CD4-positive, alpha-beta T cell treated with Interleukin-10 for 1 hour (primary cell): ENCODE measurements around the gene MYO1G.
"Not testable (repeated sequence)": the region's sequence is repeated elsewhere in the genome, so short reads cannot be mapped to it uniquely, and the experiment has no call there.

Experiments
- DNase-seq: peaks from one replicate; pipeline ENCODE4 v3.0.0-alpha.2; 2020

Gene MYO1G

DNA sequence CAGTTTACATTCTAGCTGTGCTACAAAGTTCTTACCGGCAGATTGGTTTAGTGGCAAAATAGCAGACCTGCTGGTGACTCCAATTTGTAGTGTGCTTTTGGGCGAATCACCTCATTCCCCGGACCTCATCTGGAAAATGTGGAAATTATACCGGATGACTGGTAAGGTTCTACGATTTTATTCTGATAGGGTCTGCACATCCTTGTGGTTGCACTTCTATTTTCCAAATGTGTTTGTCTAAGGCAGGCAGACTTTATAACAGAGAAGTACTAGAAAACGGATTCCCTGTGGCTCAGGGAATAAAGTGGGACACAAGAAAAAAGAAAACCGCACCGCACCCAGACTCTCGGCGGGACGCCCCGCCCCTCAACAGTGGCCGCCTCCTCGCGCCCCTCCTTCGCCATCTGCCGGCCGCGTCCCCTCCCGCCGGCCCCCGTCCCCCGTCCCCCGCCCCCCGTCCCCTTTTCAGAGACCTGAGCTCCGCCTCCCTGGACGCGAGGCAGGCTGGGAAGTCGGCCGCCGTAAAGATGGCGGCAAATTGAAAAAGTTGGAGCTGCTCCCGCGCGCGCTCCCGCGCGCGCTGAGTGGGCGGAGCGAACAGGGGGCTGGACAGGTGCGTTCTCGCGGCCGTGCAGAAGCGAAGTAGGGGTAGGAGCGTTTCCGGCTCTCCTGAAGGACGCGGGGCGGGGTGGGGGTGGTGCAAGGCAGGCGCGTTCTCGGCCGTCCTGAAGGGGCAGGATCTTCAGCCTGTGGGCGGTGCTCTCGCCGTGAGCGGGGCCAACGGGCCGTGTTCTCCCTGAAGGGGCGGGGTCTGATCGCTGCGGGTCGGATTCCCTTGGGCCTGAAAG lies 20.7 kb upstream of the MYO1G start:
- DNase-seq = peak; percentile 99

DNA sequence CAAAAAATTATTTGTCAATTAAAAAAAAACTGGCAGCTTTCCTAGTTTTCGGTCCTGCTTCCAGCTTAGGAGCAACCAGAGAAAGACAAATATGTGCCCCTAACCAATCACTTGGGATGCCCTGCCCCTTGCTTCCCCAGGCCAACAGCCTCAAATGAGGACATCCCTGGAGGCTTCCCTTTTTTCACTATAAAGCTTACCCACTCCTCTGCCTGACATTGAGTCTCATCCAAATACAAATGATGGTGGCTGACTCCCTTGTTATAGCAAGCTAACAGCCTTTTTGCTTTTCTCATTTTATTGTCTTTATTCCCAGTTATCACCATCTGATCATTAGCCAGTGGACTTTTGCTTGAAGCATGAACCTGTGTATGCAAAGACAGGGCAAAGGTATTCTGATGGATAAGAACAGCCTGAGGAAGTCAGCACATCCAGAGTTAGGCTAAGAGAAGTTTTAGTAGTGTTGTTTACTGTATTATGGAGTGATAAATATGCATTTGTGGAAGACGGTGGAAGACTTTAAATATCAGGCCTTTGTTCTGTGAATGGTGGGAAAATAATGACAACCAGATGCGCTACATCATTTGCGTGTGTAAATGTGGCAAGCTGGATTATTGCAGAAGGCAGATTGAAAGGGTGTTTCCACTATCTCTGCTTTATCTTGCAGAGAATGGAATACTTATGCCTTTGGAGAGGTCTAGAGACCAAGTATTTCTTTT lies 19.5 kb upstream of the MYO1G start:
- DNase-seq = no peak

DNA sequence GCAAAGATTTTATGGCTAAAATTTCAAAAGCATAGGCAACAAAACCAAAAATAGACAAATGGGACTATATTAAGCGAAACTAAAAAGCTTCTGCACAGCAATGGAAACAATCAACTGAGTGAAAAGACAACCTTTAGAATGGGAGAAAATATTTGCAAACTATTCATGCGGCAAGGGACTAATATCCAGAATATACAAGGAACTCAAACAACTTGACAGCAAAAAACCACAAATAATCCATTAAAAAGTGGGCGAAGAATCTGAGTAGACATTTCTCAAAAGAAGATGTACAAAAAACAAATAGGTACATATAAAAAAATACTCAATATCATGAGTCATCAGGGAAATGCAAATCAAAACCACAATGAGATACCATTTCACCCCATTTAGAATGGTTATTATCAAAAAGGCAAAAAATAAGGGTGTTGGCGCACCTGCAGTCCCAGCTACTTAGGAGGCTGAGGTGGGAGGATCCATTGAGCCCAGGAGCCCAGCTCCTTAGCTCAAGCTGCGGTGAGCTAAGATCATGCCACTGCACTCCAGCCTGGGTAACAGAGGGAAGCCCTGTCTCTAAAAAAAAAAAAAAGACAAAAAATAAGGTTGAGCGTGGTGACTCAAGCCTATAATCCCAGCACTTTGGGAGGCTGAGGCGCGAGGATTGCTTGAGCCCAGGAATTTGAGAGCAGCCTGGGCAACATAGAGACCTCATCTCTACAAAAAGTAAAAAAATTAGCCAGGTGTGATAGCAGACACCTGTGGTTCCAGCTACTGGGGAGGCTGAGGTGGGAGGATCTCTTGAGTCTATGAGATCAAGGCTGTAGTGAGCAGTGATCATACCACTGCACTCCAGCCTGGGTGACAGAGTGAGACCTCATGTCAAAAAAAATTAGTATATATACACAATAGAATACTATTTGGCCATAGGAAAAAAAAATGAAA lies 17.0 kb upstream of the MYO1G start:
- DNase-seq = peak; percentile 57

DNA sequence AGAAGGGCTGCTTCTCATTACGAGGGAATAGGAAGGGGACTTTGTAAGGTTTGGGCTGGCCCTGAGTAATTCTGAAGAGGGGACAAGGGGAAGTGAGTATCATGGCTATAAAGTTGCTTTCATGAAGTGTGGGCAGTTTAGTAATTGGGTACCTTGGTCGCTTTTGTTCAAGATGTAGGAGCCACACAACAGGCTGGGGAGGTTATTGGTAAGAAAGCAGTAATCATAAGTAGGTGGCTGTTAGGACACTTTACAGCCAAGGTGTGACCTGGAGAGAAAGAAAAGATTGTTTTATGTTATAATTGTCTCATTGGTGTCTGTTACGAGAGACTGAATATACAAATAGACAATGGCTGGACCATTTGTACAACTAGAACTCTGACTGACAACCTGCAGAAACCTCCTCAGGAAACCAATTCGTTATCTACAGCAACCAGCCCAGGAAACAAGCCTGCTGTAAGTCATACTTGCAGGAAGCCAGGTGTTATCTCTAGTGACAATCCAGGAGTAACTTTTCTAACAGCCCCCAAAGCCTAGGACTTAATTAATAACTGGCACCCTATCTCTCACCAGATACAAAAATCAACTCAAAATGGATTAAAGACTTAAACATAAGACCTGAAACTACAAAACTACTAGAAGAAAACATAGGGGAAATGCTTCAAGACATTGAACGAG lies 16.2 kb upstream of the MYO1G start:
- DNase-seq = peak; percentile 47

DNA sequence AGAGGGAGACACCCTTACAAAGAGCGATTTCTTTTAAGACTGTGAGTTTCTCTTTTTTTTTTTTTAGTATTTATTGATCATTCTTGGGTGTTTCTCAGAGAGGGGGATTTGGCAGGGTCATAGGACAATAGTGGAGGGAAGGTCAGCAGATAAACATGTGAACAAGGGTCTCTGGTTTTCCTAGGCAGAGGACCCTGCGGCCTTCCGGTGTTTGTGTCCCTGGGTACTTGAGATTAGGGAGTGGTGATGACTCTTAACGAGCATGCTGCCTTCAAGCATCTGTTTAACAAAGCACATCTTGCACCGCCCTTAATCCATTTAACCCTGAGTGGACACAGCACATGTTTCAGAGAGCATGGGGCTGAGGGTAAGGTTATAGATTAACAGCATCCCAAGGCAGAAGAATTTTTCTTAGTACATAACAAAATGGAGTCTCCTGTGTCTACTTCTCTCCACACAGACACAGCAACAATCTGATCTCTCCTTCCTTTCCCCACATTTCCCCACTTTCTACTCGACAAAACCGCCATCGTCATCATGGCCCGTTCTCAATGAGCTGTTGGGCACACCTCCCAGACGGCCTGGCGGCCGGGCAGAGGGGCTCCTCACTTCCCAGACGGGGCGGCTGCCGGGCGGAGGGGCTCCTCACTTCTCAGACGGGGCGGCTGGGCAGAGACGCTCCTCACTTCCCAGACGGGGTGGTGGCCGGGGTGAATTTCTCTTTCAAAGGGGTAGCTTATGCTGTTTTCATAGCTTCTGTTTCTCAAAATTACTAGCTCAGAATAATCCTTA lies 13.4 kb upstream of the MYO1G start:
- DNase-seq = not testable (repeated sequence)

DNA sequence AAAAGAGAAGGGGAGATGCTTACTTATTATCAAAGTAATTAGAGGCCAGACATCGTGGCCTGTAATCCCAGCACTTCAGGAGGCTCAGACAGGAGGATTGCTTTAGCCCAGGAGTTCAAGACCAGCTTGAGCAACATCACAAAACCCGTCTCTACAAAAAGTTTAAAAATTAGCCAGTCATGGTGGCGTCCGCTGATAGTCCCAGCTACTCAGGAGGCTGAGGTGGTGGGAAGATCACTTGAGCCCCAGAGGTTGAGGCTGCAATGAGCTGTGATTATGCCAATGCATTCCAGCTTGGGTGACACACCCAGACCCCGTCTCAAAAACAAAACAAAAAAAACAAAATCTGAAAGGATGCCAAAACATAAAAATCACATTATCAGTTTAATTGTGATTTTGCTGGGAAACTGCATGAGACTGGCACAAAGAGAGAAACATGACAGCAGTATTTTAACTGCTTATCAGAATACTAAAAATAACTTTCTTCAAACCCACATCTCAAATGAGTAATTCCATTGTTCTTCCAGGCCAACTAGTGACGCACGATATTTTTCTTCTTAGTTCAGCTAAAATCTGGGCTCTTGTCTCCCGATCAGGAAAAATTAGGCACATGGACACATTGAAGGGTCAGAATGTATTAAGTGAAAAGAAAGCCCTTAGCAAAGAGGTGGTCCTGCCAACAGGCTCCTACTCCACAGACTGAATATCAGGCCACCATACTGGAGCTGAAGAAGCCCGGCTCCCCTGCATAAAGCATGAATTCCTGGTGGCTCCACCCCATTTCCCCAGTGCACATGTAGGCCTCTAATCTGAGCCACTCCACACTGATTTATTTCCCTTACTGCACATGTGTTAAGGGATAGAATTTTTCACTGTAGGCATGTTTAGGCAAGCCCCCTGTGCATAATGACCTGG lies 11.6 kb upstream of the MYO1G start:
- no peak for DNase-seq

DNA sequence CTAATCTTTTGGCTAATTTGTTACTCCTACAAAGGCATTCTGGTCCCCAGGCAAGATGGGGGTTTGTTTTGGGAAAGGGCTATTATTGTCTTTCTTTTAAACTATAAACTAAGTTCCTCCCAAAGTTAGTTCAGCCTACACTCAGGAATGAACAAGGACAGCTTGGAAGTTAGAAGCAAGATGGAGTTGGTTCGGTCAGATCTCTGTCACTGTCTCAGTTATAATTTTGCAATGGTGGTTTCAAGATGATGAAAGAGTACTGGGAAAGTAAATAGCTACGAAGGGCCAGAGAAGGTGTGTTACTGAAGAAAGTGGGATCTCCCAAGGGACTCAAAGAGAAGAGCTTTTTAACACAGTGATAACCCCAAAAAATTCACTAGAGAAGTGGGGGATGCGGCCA lies 10.3 kb upstream of the MYO1G start:
- DNase-seq = no peak

DNA sequence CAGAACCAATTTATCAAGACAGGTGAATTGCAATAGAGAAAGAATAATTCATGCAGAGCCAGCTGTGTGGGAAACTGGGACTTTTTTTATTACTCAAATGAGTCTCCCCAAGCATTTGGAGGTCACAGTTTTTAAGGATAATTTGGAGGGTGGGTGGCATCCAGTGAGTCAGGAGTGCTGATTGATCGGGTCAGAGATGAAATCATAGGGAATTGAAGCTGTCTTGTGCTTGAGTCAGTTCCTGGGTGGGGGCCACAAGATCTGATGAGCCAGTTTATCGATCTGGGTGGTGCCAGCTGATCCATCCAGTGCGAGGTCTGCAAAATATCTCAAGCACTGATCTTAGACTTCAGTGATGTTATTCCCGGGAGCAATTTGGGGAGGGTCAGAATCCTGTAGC lies 9.9 kb upstream of the MYO1G start:
- no peak for DNase-seq

DNA sequence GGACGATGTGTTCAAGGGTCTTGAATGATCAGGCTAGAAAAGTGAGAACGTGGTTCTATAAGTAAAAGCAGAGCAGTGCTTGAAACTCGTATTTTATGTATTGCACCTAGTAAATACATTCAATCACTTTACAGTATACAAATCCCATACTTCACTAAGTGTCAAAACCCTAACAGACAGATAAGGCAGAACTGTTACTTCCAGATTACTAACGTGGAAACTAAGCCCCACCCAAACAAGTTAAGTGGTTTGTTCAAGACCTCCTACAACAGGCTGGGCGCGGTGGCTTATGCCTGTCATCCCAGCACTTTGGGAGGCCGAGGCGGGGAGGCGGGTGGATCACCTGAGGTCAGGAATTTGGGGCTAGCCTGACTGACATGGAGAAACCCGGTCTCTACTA lies 9.2 kb upstream of the MYO1G start:
- no peak for DNase-seq

DNA sequence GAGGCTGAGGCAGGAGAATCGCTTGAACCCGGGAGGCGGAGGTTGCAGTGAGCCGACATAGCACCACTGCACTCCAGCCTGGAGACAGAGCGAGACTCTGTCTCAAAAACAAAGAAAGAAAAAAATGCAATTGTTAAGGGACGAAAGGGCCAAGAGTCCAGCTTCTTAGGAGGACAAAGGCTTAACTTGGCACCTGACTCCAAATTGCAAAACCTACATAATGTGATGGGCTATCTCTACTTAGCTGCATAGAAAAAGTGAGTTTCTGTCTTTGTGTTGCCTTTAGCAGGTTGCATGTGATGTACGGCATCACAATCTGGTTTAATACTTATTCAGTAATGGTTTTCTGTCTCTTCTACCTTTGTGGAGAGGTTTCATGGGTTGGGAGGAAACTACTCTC lies 8.6 kb upstream of the MYO1G start:
- DNase-seq = no peak

DNA sequence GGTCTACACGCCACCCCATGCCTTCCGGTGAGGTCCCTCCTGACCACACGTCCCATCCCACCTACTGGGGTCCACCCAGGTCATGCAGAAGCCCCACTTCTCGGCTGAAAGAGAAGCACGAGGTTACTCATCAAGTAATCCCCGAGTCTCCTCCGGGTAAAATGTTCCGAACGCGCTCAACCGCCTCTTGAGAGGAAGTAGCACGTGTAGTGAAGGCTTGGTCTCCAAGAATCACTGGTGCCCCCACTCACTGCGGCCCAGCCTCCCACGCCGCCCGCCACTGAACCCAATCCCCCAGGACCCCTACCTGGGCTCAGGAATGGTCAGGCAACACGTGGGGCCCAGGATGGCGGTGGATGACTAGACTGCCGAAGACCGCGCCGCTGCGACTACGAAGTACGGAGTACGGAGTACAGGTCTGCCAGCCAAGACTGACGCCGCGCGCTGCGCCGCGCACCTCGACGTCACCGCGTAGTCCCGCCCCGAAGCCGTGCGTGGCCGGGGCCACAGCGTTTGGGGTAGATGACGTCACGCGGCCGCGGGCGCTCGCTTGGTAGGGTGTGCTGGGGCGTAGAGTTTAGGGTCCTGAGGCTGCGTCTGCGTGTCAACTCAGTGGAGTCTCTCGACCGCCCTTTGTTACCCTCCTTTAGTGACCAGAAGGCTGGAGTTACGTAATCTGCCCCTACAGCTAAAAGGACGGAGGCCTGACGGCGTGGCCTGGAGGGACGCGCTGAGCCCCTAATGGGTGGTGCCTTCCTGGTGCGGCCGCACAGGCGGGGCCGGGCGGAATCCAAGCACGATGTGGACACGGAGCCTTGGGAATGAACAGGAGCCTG lies 7.6 kb upstream of the MYO1G start:
- peak; percentile 95 for DNase-seq

DNA sequence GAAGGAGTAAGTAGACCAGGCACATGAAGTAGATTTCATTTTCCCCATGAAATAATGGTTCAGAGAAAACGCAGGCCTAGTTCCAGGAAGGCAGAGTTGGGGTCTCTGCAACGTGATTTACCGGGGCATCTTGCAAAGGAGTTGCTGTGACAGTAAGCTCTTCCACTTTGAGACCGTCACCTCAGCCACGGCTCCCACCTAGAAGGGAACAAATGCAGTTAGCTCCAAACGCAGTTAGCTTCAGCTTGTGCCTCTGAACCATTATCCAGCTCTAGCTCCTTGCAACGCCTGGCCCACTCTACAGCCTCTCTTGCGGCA lies 7.0 kb upstream of the MYO1G start:
- no peak for DNase-seq

DNA sequence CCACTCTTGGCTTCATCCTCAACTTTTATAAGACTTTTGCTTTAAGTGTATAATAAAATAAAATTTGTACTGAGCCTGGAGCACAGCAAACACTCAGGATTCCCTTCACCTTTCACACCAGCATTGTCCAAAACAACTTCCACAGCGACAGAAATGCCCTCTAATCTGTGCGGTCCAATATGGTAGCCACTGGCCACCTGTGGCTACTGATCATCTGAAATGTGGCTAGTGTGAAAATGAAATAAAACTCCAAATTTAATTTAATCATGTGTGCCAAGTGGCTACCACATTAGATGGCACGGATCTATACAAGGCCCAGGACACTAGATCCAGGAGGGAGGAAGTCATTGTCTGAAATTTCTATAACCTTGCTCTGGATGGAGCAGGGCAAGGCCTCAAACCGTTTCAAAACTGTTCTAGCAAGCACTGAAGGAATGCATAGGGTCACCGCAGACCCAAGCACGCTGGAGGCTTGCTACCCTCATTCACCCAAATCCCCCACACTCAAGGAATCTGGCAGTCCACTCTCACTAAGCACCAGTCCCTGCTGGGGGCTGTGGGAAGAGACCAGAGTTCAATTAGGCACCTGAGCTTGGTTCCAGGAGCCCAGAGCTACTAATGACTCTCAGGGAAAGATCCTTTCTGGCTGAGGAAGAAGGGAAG lies 6.3 kb upstream of the MYO1G start:
- DNase-seq = no peak

DNA sequence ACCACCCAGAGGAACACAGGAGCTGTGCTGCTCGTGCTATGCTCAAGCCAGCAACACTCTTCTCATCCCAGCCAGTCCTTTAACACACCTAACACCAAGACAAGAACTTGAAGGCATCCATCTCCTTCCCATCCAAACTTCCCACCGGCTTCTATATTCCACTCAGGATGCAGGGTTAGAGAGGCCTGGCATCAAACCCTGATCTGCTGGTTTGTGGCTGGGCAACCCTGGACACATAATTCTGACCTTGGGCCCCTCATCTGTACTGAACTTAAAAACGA lies 5.6 kb upstream of the MYO1G start:
- no peak for DNase-seq

DNA sequence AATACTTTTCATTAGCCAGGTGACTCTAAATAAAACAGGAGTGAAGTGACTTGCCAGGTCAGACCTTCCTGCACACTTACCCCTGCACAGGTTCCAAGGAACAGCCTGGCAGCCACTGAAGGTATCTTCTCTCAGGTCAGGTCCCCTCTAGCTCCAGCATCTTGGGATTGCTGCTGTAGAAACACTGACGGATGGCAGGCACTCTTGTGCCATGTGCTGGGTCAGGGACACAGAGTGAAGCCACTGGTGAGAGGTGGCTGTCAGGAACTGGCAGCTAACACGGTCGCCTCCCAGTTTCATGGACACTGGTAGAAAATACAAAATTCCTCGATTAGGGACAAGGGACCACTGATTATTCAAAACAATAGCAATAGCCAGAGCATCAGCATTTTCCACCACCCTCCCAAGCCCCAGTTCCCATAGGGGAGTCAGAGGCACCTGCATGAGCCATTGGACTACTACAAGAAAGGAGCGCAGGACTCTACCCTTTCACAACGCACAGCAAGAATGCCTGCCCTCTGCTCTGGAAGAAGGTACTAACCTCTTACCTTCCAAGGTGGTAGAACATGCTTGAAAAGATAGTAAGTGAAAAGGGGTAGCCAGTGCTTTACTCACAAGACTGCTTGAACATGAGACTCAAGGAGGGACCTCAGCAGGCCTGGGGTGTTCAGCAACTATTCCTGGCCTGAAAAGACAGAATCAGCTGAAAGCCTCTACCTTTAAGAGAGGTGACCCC lies 5.1 kb upstream of the MYO1G start:
- DNase-seq = no peak

DNA sequence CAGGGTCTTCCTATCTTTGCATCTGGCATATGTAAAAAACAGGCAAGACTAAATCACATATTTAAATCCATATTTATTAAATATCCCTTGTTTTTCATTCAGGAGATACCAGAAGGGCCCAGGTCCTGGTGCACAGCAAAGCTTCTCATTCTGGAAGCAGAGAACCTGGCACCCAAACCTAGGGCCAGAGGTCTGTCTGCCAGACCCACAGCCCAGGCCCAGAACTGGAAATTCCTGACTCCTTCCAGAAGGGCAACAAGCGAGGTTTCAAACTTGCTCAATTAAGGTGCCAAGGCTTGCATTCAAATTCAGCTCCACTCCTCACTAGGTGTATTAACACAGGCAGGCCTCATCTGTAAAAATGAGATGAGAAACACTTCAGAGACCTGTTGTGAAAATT lies 4.2 kb upstream of the MYO1G start:
- DNase-seq = no peak

DNA sequence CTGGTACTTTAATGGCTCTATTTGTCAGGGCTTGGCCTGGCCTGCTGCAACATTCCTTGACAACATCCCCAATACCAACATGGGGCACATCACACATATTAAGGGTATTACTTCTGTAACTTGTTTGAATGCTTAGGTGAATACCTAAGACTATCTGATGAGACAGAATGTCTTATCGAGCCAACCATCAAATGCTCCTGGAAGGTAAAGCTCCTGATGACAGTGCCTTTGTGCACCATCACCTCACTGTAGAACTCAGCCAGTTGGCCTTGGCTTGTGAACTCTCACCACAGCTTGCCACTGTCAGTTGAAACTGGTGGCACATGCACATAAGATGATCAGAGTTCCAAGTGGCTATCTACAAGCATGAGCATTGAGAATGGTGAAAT lies 3.7 kb upstream of the MYO1G start:
- DNase-seq = no peak

DNA sequence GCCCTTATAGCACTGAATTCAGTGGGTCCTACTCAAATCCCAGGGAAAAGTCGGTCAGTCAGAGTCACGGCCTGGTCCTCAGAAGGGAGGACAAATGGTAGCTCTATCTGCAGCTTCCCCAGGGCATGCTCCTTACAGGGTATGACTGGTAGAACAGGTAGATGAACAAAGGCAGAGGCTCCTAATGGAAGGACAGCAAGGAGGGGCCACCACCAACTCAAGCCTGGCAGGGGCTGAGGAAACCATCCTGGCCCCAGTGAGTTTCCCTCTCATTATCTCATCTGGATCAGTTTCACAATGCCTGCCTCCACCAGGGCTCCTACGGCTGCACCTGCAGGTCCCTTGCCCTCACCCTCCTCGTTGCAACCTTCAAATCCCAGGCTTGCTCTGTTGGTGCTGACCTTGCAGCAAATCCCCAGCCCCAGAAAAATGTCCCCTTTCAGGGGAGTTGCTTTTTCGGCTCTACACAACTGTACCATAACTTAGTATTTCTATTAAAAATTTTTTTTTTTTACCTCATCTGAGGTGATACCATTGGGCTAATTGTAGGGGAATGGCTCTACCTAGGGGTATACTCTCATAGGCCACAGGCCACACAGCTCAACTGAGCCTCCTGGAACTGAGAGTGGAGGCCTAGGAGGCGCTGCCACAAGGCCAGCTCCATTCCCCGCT lies 2.4 kb upstream of the MYO1G start:
- peak; percentile 30 for DNase-seq
